ENCODE measurements around the gene ZSCAN21. TPM values are rescaled to one million over a fixed set of nuclear protein-coding genes. Genes with fewer than 3 reads are reported as not detected.
A peak's percentile ranks its signal among the peaks of the same experiment; 100 is the strongest.

Gene ZSCAN21
- total RNA-seq, 1 donor, result 11.0 TPM

GRCh38 chr7:100095289-100095688 is 45.7 kb downstream of the ZSCAN21 start:
- DNase-seq (ENCODE audit: low read depth in 2 of 3, low spot score in 2 of 3), result no peak

GRCh38 chr7:100095704-100096103 is 46.1 kb downstream of the ZSCAN21 start:
- no peak for DNase-seq (ENCODE audit: low read depth in 2 of 3, low spot score in 2 of 3)

DNA sequence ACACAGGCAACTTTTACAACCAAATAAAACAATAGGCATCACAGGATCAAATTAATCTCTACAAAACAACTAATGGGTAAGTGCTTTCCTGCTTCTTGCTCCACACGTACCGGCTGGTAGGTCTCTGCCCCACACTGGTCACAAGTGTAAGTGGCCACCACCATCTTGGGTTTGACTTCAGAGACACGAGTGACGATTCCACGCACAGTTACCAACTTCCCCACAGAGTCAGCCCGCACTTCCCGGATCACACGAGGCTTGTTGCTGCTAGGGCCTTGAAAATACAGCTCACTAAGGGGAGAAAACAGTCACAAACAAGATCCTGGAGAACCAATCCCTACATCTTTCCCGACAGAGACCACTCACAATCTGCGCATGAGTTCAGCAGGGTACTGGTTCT is 49.3 kb downstream of the ZSCAN21 start:
- DNase-seq (ENCODE audit: low read depth in 2 of 3, low spot score in 2 of 3), result no peak

DNA sequence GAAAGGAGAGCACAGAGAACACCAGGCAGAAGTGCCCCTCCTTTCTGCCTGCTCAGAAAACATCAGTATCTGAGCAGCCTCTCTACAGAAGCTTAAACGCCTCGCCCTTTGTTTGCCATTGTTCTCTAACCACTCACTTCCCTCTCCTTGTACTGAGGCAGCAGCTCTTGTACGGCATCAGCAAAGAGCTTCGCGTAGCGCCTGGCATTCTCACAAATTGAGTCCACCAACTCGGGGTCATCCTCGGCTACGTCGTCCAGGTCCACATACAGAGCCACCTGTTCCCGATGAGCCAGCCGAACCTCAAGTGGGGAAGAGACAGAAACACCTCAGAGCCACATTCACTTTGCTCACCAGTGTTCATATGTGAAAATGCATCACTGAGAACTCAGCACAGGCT is 49.9 kb downstream of the ZSCAN21 start:
- no peak for DNase-seq (ENCODE audit: low read depth in 2 of 3, low spot score in 2 of 3)

- DNase-seq (ENCODE audit: low read depth in 2 of 3, low spot score in 2 of 3), result peak; percentile 87 to 95 (median 93)
These were observed 50.9 kb downstream of the ZSCAN21 start for GRCh38 chr7:100100420-100101015.

GRCh38 chr7:100101016-100101862 is 51.7 kb downstream of the ZSCAN21 start, which contains the start of the genes AP4M1 and MCM7:
TSS of gene AP4M1 (plus strand) at chr7:100101643. CDS start at chr7:100101715, 72 bp downstream.
TSS of gene MCM7 (minus strand) at chr7:100101397. CDS start at chr7:100101294, 103 bp downstream.
- peak; percentile 84 to 98 (median 97) for DNase-seq (ENCODE audit: low read depth in 2 of 3, low spot score in 2 of 3)

DNA sequence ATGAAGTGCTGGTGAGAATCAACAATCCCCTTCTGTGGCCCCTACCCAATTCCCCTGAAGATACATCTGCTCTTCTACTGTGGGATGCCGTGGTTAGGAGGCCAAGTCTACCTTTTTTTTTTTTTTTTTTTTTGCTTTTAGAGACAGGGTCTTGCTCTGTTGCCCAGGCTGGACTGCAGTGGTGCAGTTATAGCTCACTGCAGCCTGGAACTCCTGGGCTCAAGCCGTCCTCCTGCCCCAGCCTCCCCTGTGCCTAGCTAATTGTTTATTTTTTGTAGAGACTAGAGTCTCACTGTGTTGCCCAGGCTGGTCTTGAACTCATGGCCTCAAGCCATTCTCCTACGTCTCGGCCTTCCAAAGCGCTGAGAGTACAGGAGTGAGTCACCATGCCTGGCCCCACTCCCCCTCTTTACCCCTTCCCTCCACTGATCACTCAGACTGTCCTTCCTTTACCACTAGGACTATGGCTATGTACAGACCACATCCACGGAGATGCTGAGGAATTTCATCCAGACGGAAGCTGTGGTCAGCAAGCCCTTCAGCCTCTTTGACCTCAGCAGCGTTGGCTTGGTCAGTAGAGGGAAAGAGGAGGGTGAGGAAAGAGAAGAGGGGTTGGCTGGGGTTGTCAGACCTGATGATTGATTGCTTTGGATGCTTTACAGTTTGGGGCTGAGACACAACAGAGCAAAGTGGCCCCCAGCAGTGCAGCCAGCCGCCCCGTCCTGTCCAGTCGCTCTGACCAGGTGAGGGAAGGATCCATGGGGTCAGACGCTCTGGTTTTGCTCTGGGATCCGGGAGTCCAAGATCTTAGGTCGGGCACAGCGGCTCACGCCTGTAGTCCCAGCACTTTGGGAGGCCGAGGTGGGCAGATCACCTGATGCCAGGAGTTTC is 53.6 kb downstream of the ZSCAN21 start:
- no peak for DNase-seq (ENCODE audit: low read depth in 2 of 3, low spot score in 2 of 3)

DNA sequence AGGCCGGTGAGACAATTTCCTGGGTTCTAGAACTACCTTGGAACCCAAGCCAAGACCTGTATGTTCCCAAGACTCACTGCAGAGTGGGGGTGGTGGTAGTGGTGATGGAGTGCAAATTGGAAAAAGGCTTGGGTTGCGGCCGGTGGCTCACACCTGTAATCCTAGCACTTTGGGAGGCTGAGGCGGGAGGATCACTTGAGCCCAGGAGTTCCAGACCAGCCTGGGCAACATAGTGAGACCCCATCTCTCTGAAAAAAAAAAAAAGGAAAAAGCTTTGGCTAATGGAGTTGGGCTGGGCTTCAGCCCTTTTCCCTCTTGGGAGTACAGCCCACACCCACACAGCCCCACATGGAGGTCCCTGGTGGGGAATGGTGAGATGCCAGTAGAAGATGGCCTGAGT is 56.0 kb downstream of the ZSCAN21 start:
- no peak for DNase-seq (ENCODE audit: low read depth in 2 of 3, low spot score in 2 of 3)

- DNase-seq (ENCODE audit: low read depth in 2 of 3, low spot score in 2 of 3), result no peak
These were observed 57.1 kb downstream of the ZSCAN21 start for GRCh38 chr7:100106633-100107032.

GRCh38 chr7:100107125-100107737 is 57.7 kb downstream of the ZSCAN21 start:
- DNase-seq (ENCODE audit: low read depth in 2 of 3, low spot score in 2 of 3), result no peak

DNA sequence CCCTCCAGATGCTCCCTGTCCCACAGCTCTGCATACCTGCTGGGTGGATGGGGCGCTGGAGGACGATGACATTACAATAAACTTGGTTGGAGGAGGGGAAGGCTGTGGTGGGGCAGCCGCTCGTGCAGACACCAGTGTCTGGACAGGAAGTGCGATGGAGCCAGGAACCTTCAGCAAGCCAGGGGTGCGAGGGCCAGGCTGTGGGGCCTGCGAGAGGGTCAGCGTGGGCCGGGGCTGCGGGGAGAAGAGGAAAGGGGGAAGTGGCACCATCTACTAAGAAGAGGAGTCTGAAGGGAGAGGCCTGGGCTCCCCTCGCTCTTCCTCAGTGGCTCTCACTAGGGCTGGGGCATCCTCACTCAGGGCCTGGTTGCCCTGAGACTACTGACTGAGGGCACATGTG is 58.3 kb downstream of the ZSCAN21 start:
- no peak for DNase-seq (ENCODE audit: low read depth in 2 of 3, low spot score in 2 of 3)

GRCh38 chr7:100109521-100110163 is 60.1 kb downstream of the ZSCAN21 start:
- DNase-seq (ENCODE audit: low read depth in 2 of 3, low spot score in 2 of 3), result no peak

GRCh38 chr7:100111156-100111555 is 61.6 kb downstream of the ZSCAN21 start:
- no peak for DNase-seq (ENCODE audit: low read depth in 2 of 3, low spot score in 2 of 3)

- no peak for DNase-seq (ENCODE audit: low read depth in 2 of 3, low spot score in 2 of 3)
These were observed 62.3 kb downstream of the ZSCAN21 start for GRCh38 chr7:100111914-100112313.

Small RNA genes within 50 kb of the gene (small RNA-seq; reads per million reads assigned to genes)
- gene MIR106B (7,551 reads per million, percentile 100 among the genes with 10 or more reads in this experiment), gene MIR25 (3,570 reads per million, percentile 99 among the genes with 10 or more reads in this experiment), gene MIR93 (16,603 reads per million, percentile 100 among the genes with 10 or more reads in this experiment)

Other genes starting within 250 kb of the ZSCAN21 start
- gene CYP3A43, start 221.8 kb upstream of the ZSCAN21 start, total RNA-seq, result not detected
- gene OR2AE1, start 172.7 kb upstream of the ZSCAN21 start, total RNA-seq, result 0.27 TPM
- 24.8 TPM for gene TRIM4, start 130.2 kb upstream of the ZSCAN21 start, total RNA-seq
- 0.54 TPM for gene GJC3, start 120.2 kb upstream of the ZSCAN21 start, total RNA-seq
- gene AZGP1, start 73.7 kb upstream of the ZSCAN21 start, total RNA-seq, result not detected
- gene ZKSCAN1, start 34.2 kb upstream of the ZSCAN21 start, total RNA-seq, result 35.3 TPM
- gene ZNF3, start 31.9 kb downstream of the ZSCAN21 start, total RNA-seq, result 25.9 TPM
- 43.9 TPM for gene COPS6, start 39.2 kb downstream of the ZSCAN21 start, total RNA-seq
- 217 TPM for gene MCM7, start 51.6 kb downstream of the ZSCAN21 start, total RNA-seq
- 24.8 TPM for gene AP4M1, start 51.9 kb downstream of the ZSCAN21 start, total RNA-seq
- gene TAF6, start 69.6 kb downstream of the ZSCAN21 start, total RNA-seq, result 22.4 TPM
- 11.6 TPM for gene CNPY4, start 69.9 kb downstream of the ZSCAN21 start, total RNA-seq
- 3.5 TPM for gene MBLAC1, start 77.2 kb downstream of the ZSCAN21 start, total RNA-seq
- 162 TPM for gene LAMTOR4, start 99.1 kb downstream of the ZSCAN21 start, total RNA-seq
- gene TRAPPC14, start 108.9 kb downstream of the ZSCAN21 start, total RNA-seq, result 17.5 TPM
- 0.54 TPM for gene GAL3ST4, start 118.8 kb downstream of the ZSCAN21 start, total RNA-seq
- gene GPC2, start 127.6 kb downstream of the ZSCAN21 start, total RNA-seq, result 6.2 TPM
- gene STAG3, start 128.1 kb downstream of the ZSCAN21 start, total RNA-seq, result 0.81 TPM
- 0.54 TPM for gene PVRIG, start 170.2 kb downstream of the ZSCAN21 start, total RNA-seq

Data from hematopoietic multipotent progenitor cell (in vitro differentiated cells).